HepG2 (cell line): Measurements from ENCODE around the gene PNPLA2. TPM values are rescaled to one million over a fixed set of nuclear protein-coding genes. Genes with fewer than 3 reads are reported as not detected.

Experiments
- ATF4 ChIP-seq, 2 experiments: fragments of 450-650 bp in 1 of 2; sonication (generic) in 1 of 2; formaldehyde crosslinking; IDR thresholded peaks; 2 replicates each; pipeline versions ENCODE4 v1.5.0 to v1.8.0; 2020 to 2022; ENCODE audit warnings: mild to moderate bottlenecking in 1 of 2, missing genetic modification reagents in 1 of 2
- FLYWCH1 ChIP-seq: sonication (generic); formaldehyde crosslinking; IDR thresholded peaks from 2 replicates; pipeline ENCODE4 v1.8.1; 2023; ENCODE audit warnings: mild to moderate bottlenecking, missing genetic modification reagents
- HNRNPK ChIP-seq: fragments of 200-400 bp; formaldehyde crosslinking; IDR thresholded peaks from 2 replicates; pipeline ENCODE4 v1.6.1; 2018; ENCODE audit warnings: low read length, low read depth, moderate library complexity, mild to moderate bottlenecking; ENCODE audit not compliant: poor library complexity, severe bottlenecking
- HOXD1 ChIP-seq: sonication (generic); formaldehyde crosslinking; IDR thresholded peaks from 2 replicates; pipeline ENCODE4 v1.5.0; 2020; ENCODE audit warnings: missing genetic modification reagents
- KLF11 ChIP-seq: IDR thresholded peaks from 2 replicates; pipeline ENCODE4 v1.6.1; 2016; ENCODE audit warnings: missing compliant biosample characterization
- MXD1 ChIP-seq: sonication (generic); formaldehyde crosslinking; IDR thresholded peaks from 2 replicates; pipeline ENCODE4 v1.4.0; 2020; ENCODE audit warnings: mild to moderate bottlenecking, missing genetic modification reagents
- MXD4 ChIP-seq: IDR thresholded peaks from 2 replicates; pipeline ENCODE4 v1.6.1; 2016; ENCODE audit warnings: mild to moderate bottlenecking, missing biosample characterization, missing genetic modification reagents
- NR2F2 ChIP-seq: IDR thresholded peaks from 2 replicates; pipeline ENCODE4 v1.6.1; 2012; ENCODE audit warnings: low read depth, inconsistent platforms, borderline replicate concordance
- RBFOX2 ChIP-seq: fragments of 200-400 bp; formaldehyde crosslinking; IDR thresholded peaks from 2 replicates; pipeline ENCODE4 v1.6.1; 2017; ENCODE audit warnings: low read depth, mild to moderate bottlenecking, low read length
- RNF2 ChIP-seq: fragments of 450-650 bp; conservative IDR thresholded peaks from 2 replicates; pipeline ENCODE4 v1.6.1; 2016; ENCODE audit warnings: low read depth
- SP1 ChIP-seq, 2 experiments: fragments of 450-650 bp in 1 of 2; sonication (generic) in 1 of 2; formaldehyde crosslinking in 1 of 2; IDR thresholded peaks; 2 replicates each; pipeline versions ENCODE4 v1.4.0 to v1.6.1; 2016 to 2020; ENCODE audit warnings: missing genetic modification reagents in 1 of 2
- SP5 ChIP-seq: IDR thresholded peaks from 2 replicates; pipeline ENCODE4 v1.6.1; 2016; ENCODE audit warnings: low read depth, borderline replicate concordance
- ZBTB39 ChIP-seq: sonication (generic); formaldehyde crosslinking; IDR thresholded peaks from 2 replicates; pipeline ENCODE4 v1.5.0; 2020; ENCODE audit warnings: missing genetic modification reagents
- ZNF143 ChIP-seq: sonication (generic); formaldehyde crosslinking; IDR thresholded peaks from 2 replicates; pipeline ENCODE4 v1.4.0; 2020; ENCODE audit warnings: missing genetic modification reagents
- ZNF329 ChIP-seq: sonication (generic); formaldehyde crosslinking; IDR thresholded peaks from 2 replicates; pipeline ENCODE4 v1.9.0; 2021; ENCODE audit warnings: low read depth, mild to moderate bottlenecking, missing genetic modification reagents
- ZNF484 ChIP-seq: sonication (generic); formaldehyde crosslinking; IDR thresholded peaks from 2 replicates; pipeline ENCODE4 v1.5.1; 2020; ENCODE audit warnings: mild to moderate bottlenecking, low read depth, missing genetic modification reagents, borderline replicate concordance
- ZNF550 ChIP-seq: sonication (generic); formaldehyde crosslinking; IDR thresholded peaks from 2 replicates; pipeline ENCODE4 v1.4.0; 2020; ENCODE audit warnings: mild to moderate bottlenecking, missing genetic modification reagents, borderline replicate concordance
- ZNF841 ChIP-seq: sonication (generic); formaldehyde crosslinking; IDR thresholded peaks from 2 replicates; pipeline ENCODE4 v1.8.1; 2023; ENCODE audit warnings: missing genetic modification reagents, borderline replicate concordance
- ZNF883 ChIP-seq: sonication (generic); formaldehyde crosslinking; IDR thresholded peaks from 2 replicates; pipeline ENCODE4 v1.5.1; 2020; ENCODE audit warnings: mild to moderate bottlenecking, missing genetic modification reagents; ENCODE audit errors: not compliant biosample characterization
- ZSCAN25 ChIP-seq: sonication (generic); formaldehyde crosslinking; IDR thresholded peaks from 2 replicates; pipeline ENCODE4 v1.8.0; 2022; ENCODE audit warnings: mild to moderate bottlenecking, missing genetic modification reagents
- polyA plus RNA-seq, 8 experiments: library from polyadenylated mRNA; depleted of rRNA in 3 of 8; stranded (reverse) in 7 of 8; unstranded in 1 of 8; fragments of >200 nt; fragmentation: Illumina TruSeq in 4 of 8; extraction: Trizol in 4 of 8; gene quantifications; 2 replicates each; pipeline versions ENCODE4 v1.2.1 to v1.2.3, GENCODE V29; 2011 to 2016; ENCODE audit warnings: low read depth in 4 of 8, missing spikeins in 1 of 8, mixed read lengths in 1 of 8; ENCODE audit not compliant: insufficient read depth in 1 of 8
- total RNA-seq, 5 experiments: library from RNA; depleted of rRNA; stranded (reverse); fragments of >200 nt; fragmentation: Illumina TruSeq; extraction: Trizol; gene quantifications; 2 replicates each; pipeline ENCODE4 v1.2.3, GENCODE V29; 2016; ENCODE audit warnings: low read depth in 1 of 5
- TF ChIP-seq, protein P1 (sequence below): sonication (generic); formaldehyde crosslinking; IDR thresholded peaks from 2 replicates; pipeline ENCODE4 v1.8.1; 2022; ENCODE audit warnings: low read depth, mild to moderate bottlenecking, missing genetic modification reagents

PNPLA2 gene
- total and polyA plus RNA-seq, 2 of the 13 experiments (the other 11 are each of a cell fraction or from before 2014, with no cell fraction given), result 10.5 to 43.2 TPM

DNA sequence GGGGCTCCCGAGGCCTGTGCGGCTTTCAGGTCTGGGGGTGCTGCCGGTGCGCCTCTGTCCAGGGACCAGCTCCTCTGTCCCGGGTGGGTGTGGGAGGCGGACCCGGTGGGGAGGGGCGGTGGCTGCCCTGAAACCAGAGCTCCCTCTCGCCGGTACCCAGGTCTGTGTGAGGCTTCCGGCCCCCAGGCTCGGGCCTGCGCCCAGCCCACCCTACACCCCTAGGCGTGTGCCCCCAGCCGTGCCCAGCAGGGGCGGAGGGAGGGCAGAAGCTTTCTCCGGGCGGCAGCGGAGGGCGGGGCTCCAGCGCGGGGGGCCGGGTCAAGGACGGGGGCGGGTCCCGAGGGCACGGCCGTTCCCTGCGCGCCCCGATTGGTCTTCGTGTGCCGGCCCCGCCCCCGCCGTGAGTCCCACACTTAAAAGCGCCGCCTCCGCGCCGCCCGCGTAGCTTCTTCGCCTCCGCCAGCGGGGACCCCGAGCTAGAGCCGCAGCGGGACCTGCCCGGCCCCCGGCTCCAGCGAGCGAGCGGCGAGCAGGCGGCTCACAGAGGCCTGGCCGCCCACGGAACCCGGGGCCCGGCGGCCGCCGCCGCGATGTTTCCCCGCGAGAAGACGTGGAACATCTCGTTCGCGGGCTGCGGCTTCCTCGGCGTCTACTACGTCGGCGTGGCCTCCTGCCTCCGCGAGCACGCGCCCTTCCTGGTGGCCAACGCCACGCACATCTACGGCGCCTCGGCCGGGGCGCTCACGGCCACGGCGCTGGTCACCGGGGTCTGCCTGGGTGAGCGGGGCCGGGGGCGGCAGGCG lies 616 bp downstream of the PNPLA2 start (continued):
- TF ChIP-seq SP5 (0 out of 2 replicates have a peak, but pooled peaks have one; percentile 21), HOXD1 (CRISPR knock-in tag) (0 out of 2 replicates have a peak, but pooled peaks have one; percentile 67), ZNF550 (CRISPR knock-in tag) (no peak), SP1 (IDR thresholded peaks at IDR 0.05) (no peak), SP1 (CRISPR knock-in tag; IDR thresholded peaks at IDR 0.05) (peak; percentile 63; the same call in 1 of the 2 replicates), ATF4 (CRISPR knock-in tag; IDR thresholded peaks at IDR 0.05) (no peak), ZNF883 (CRISPR knock-in tag) (peak; percentile 55), MXD1 (CRISPR knock-in tag) (0 out of 2 replicates have a peak, but pooled peaks have one; percentile 20), RNF2 (no peak), ZSCAN25 (CRISPR knock-in tag) (peak; percentile 56), ZBTB39 (CRISPR knock-in tag) (peak; percentile 30; the same call in 1 of the 2 replicates), FLYWCH1 (CRISPR knock-in tag) (no peak), KLF11 (CRISPR knock-in tag) (no peak), MXD4 (CRISPR knock-in tag) (0 out of 2 replicates have a peak, but pooled peaks have one; percentile 65), HNRNPK (no peak), NR2F2 (peak; percentile 20; the same call in 1 of the 2 replicates), RBFOX2 (peak; percentile 99), ZNF329 (no peak), ZNF143 (CRISPR knock-in tag) (no peak), ZNF484 (CRISPR knock-in tag) (no peak), ZNF841 (CRISPR knock-in tag) (no peak)
- TF ChIP-seq, protein P1, sequence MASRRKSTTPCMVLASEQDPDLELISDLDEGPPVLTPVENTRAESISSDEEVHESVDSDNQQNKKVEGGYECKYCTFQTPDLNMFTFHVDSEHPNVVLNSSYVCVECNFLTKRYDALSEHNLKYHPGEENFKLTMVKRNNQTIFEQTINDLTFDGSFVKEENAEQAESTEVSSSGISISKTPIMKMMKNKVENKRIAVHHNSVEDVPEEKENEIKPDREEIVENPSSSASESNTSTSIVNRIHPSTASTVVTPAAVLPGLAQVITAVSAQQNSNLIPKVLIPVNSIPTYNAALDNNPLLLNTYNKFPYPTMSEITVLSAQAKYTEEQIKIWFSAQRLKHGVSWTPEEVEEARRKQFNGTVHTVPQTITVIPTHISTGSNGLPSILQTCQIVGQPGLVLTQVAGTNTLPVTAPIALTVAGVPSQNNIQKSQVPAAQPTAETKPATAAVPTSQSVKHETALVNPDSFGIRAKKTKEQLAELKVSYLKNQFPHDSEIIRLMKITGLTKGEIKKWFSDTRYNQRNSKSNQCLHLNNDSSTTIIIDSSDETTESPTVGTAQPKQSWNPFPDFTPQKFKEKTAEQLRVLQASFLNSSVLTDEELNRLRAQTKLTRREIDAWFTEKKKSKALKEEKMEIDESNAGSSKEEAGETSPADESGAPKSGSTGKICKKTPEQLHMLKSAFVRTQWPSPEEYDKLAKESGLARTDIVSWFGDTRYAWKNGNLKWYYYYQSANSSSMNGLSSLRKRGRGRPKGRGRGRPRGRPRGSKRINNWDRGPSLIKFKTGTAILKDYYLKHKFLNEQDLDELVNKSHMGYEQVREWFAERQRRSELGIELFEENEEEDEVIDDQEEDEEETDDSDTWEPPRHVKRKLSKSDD (CRISPR knock-in tag), result 0 out of 2 replicates have a peak, but pooled peaks have one; percentile 17
